DND-41 (cell line): ENCODE results near the gene IL11RA.

Source experiments
- CTCF ChIP-seq: IDR thresholded peaks from 2 replicates; pipeline ENCODE4 v1.5.1; 2012; ENCODE audit warnings: borderline replicate concordance, low read length, moderate library complexity, mild to moderate bottlenecking; ENCODE audit not compliant: poor library complexity, severe bottlenecking; ENCODE audit errors: extremely low read depth
- EZH2 ChIP-seq: IDR thresholded peaks from 3 replicates; pipeline ENCODE4 v1.6.1; 2012; ENCODE audit warnings: borderline replicate concordance, low read depth, mild to moderate bottlenecking, moderate library complexity, low read length, inconsistent platforms; ENCODE audit not compliant: severe bottlenecking

- TF ChIP-seq CTCF (no peak), EZH2 (no peak)
Observed at GRCh38 chr9:34689116-34689470, 37.1 kb downstream of the IL11RA start.
